Mononuclear cell (primary cell): ENCODE data around the gene LHCGR. TPM values are rescaled to one million over a fixed set of nuclear protein-coding genes. Genes with fewer than 3 reads are reported as not detected.

Source experiments
- H3K27me3 ChIP-seq: 2 replicates; pipeline ENCODE4 v1.6.0; 2011; ENCODE audit warnings: low read length, control low read depth; ENCODE audit not compliant: insufficient read depth
- H3K4me1 ChIP-seq: 2 replicates; pipeline ENCODE4 v1.5.1; 2011; ENCODE audit warnings: mild to moderate bottlenecking, low read length, control low read depth; ENCODE audit not compliant: insufficient read depth
- H3K4me3 ChIP-seq: 2 replicates; pipeline ENCODE4 v1.5.1; 2011; ENCODE audit warnings: mild to moderate bottlenecking, low read length, moderate library complexity
- H3K9me3 ChIP-seq: 2 replicates; pipeline ENCODE4 v1.5.1; 2011; ENCODE audit warnings: low read depth, mild to moderate bottlenecking, control low read depth, low read length
- total RNA-seq: library from RNA; depleted of rRNA; stranded (reverse); fragments of >200 nt; gene quantifications from one replicate; pipeline ENCODE4 v1.2.3, GENCODE V29; 2012

LHCGR gene
- total RNA-seq, 1 donor = not detected

DNA sequence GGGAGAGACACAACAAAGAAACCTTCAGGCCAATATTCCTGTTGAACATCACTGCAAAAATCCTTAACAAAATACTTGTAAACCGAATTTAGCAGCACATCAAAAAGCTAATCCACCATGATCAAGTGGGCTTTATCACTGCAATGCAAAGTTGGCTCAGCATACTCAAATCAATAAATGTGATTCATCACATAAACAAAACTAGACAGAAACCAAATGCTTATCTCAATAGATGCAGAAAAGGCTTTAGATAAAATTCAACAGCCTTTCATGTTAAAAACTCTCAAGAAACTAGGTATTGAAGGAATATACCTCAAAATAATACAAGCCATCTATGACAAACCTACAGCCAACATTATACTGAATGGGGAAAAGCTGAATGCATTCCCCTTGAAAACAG is 117.3 kb downstream of the LHCGR start:
- Histone ChIP-seq H3K27me3 (no peaks in the 10 kb centered on the region), H3K9me3 (no peaks in the 10 kb centered on the region)

More for the DNA sequence above, 117.3 kb downstream of the LHCGR start:
- H3K4me1 ChIP-seq = no peaks in the 10 kb centered on the region
- H3K4me3 ChIP-seq = no peak overlapping the region

Other genes starting within 250 kb of the LHCGR start
- gene STON1, start 225.6 kb downstream of the LHCGR start, total RNA-seq = 1.9 TPM
- gene GTF2A1L, start 137.9 kb downstream of the LHCGR start, total RNA-seq = not detected